CD1c-positive myeloid dendritic cell (primary cell): ENCODE results near the gene ZNF536.

ENCODE experiments used
- DNase-seq: peaks from one replicate; pipeline ENCODE4 v3.0.0-alpha.2; 2016; ENCODE audit errors: extremely low spot score

Gene ZNF536

GRCh38 chr19:30363073-30363472 is 9.1 kb upstream of the ZNF536 start:
- no peak for DNase-seq

GRCh38 chr19:30364866-30365800 is 7.1 kb upstream of the ZNF536 start:
- DNase-seq: no peak

DNA sequence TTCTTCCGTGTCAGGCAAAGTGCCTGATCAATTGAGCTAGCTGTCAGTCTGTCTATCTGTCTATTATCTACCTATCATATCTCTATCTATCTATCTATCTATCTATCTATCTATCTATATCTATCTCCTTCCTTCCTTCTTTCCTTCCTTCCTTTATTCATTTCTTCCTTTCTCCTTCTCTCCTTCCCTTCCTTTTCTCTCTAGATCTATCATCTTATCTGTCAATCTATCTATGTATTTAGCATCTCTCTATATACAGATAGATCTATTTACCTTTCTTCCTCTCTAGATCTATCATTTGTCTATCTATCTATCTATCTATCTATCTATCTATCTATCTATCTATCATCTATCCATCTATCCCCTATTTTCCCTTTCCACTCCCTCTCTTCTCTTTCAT is 5.9 kb upstream of the ZNF536 start:
- DNase-seq: no peak

DNA sequence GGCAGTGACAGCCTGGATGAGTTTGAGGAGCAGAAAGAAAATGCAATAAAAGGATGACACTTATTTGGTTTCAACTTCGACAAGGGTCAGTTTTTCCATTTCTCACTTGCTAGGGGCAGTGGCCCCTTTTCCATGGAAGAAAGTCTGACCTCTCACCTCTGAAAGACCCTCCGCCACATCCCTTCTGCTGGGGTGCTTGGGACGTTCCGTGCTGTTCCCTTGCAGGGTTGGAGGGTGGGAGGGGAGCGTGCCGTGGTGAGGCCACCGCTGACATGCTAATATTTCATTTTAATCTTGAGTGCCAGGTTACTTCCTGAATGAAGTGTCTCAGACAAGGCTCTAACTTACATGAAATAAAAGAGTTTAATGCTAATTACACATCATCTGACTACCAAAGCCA is 5.2 kb upstream of the ZNF536 start:
- no peak for DNase-seq

- DNase-seq: no peak
Measured at GRCh38 chr19:30367421-30367820, 4.8 kb upstream of the ZNF536 start.

- no peak for DNase-seq
Measured at GRCh38 chr19:30369833-30370232, 2.4 kb upstream of the ZNF536 start.

DNA sequence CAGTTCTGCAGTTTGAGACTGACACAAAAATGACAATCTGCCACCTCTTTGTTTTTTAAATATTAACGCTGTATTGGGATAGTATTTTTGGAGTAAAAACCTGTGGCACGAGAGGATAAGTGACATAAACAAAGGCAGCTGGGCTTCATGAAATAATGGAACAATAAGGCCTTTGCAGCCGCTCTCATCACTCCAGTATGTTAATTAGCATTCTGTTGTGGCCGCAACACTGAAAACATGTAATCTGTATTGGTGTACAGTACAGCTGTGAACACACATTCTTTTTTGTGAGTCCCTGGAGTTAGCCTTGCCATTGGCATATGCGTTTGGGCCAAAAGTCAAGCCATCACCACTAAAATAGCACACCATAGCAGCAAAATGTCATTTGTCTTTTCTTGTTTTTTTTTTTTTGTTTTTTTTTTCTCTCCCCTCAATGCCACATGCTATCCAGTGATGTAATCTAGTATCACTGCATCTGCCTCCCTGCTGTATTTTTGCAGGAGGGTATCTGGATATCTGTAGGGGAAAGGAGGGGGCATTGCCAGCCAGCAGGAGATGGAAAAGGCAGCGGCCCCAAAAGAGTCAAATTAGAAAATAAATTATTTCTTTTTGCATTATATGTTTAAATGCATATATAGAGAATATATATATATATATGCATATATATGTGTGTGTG is 885 bp upstream of the ZNF536 start:
- DNase-seq: no peak

GRCh38 chr19:30373593-30373992 is 1.4 kb downstream of the ZNF536 start:
- DNase-seq: no peak

GRCh38 chr19:30374539-30374864 is 2.3 kb downstream of the ZNF536 start:
- no peak for DNase-seq

GRCh38 chr19:30374865-30375552 is 2.8 kb downstream of the ZNF536 start:
- DNase-seq: no peak

DNA sequence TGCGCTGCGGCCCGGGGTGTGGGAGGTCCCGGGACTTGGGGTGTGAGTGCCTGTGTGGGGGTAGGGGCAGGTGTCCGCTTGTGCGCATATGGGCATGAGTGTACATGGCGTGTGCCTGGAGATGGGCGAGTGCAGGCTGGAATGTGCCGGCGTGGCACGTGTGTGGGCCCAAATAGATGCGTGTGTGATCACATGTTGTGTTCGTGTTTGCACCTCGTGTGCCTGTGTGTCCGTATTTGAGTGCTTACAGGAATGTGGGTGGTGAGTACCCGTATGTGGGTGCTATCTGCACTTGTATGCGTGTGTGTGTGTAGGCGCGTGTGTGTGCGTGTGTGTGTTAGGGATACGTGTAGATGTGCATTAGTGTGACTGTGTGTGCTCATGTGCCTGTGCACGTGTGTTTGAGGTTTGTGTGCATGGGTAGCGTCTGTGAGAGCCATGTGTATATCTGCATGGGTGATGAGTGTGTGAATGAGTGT is 3.4 kb downstream of the ZNF536 start:
- no peak for DNase-seq

- no peak for DNase-seq
Measured at GRCh38 chr19:30376272-30376671, 4.1 kb downstream of the ZNF536 start.

DNA sequence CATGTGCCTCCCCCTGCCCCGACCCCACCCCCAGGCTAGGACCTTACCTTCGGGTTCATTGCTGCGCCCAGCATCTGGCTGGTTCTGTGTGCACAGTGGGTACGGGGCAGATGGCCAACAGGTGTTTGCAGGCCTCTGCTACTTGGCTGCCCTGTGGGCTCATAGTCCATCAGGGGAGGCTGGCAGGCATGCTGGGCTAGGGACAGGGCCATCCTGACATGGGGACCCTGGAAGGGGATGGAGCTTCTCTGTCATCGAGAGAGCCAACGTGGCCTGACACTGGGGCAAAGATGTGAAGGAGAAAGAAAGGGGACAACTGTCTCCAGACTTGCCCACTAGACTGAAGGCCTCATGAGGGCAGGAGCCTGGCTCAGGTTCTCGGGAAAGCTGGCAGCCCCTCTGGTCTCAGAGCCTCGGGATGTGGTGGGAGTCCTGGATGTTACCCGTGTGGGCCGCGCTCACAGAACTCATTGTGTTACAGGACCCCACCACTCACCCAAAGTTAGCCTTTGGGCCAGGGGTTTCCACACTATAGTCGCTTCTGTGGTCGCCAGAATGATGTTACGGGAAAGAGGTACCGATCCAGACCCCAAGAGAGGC is 4.7 kb downstream of the ZNF536 start:
- no peak for DNase-seq

GRCh38 chr19:30378701-30379100 is 6.5 kb downstream of the ZNF536 start:
- DNase-seq: no peak

GRCh38 chr19:30379841-30380610 is 7.8 kb downstream of the ZNF536 start:
- no peak for DNase-seq

GRCh38 chr19:30381366-30381765 is 9.2 kb downstream of the ZNF536 start:
- no peak for DNase-seq

DNA sequence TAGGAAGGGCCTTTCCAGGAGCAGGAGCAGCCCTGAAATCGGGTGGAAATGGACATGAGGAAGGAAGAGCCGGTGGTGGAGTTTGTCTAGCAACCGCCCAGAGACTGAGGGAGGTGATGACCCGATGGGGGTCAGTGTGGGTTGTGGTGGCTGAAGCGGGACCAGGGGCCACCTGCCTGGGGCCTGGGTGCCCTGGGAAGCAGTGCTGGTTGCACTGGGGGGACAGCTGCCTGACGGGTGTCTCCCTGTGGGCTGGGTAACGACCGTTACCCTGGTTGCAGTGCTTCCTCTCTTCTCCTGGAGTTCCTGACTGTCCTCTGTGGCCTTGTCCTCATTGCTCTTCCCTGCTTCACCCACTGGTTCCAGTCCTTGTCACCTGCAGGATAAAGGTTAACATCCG is 13.0 kb downstream of the ZNF536 start:
- DNase-seq: no peak

DNA sequence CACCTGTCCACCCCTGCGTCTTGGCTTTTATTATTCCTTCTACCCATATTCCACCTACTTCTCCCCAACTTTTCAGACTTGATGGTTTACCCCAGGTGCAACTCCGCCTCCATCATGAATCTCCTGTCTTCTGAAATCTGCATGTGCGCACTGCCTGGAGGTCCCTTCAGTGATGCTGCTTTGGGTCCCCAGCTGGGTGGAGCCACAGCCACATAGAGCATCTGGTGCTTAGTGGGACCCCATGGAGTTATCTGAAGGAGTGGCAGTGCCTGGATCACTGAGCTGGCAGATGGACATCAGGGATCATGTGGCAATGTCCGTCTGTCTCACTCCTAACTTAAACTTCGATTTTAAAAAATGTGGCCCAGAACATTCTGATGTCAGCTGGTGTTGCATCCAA is 13.5 kb downstream of the ZNF536 start:
- DNase-seq: no peak

- no peak for DNase-seq
Measured at GRCh38 chr19:30386551-30387143, 14.5 kb downstream of the ZNF536 start.

DNA sequence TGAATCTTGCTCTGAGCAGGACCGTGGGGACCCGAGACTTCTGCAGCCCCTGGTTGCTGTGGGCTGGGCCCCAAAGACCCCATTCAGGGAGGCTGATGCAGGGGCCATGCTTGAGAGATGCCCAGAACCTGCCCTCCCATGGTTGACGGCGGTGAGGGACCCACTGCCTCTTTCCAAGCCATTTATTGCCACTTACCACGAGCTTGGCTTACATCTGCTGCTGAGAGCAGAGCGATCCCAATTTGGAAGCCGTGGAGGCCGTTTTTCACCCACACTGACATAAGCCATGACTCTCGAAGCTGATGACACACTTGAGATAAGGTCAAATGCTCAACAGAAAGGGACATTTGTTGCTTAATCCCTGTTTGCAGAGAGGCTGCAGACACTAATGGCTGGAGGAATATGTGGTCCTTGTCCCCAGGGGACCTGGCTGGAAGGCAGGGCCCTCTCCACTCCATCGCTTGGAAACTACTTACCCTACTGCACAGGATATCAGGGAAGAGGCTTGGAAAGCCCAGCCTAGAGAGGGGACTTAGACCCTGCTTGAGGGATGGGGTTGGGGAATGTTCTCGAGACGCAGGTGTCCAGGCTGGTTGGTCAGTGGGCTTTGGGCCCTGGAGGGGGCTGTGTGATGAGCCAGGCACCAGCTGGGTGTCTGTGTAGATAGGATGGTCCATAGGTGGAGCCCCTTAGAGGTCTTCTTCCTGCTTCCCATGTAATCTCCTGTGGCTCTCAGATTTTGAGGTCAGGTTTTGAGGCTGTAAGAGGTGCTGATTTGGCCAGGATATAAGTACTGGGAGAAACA is 15.3 kb downstream of the ZNF536 start:
- no peak for DNase-seq
